NB4 (cell line): ENCODE measurements around the gene ARHGAP25.

Experiments
- MYC ChIP-seq: IDR thresholded peaks from 2 replicates; pipeline ENCODE4 v1.6.1; 2011; ENCODE audit warnings: low read depth, low read length
- POLR2A ChIP-seq: IDR thresholded peaks from 2 replicates; pipeline ENCODE4 v1.6.1; 2011; ENCODE audit warnings: mild to moderate bottlenecking; ENCODE audit not compliant: insufficient read length; ENCODE audit errors: extremely low read depth
- TF ChIP-seq, protein P1 (sequence below): IDR thresholded peaks from one replicate; pipeline ENCODE4 v1.5.1; 2012; ENCODE audit warnings: low read depth, low read length
- TF ChIP-seq, protein P2 (sequence below): IDR thresholded peaks from 2 replicates; pipeline ENCODE4 v1.6.1; 2011; ENCODE audit warnings: low read depth, low read length

DNA sequence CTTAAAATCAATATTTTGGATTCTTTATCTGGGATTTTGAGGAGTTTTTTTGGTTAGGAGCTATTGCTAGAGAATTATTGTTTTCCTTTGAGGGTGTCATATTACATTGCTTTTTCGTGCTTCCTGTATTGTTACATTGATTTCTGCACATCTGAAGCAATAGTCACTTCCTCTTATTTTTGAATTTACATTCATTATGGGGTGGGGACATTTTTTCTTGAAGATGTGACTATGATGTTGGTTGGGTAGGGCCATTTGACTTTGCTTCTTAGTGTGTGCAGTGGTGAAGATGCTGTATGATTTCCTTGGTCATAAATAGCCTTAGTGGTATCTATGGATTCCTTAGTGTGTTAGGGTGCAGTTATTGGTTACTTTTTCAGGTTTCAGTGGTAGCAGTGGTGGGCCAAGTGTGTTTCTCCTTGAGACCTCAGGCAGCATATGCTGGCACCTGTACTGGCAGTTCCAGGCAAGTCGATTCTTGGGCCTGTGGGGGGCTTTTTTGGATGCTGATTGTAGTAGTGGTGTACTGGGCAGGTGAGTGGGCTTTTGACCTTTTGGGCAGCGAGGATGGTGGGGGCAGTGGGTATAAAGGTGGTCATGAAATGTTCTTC is 61.8 kb downstream of the ARHGAP25 start:
- TF ChIP-seq, protein P1, sequence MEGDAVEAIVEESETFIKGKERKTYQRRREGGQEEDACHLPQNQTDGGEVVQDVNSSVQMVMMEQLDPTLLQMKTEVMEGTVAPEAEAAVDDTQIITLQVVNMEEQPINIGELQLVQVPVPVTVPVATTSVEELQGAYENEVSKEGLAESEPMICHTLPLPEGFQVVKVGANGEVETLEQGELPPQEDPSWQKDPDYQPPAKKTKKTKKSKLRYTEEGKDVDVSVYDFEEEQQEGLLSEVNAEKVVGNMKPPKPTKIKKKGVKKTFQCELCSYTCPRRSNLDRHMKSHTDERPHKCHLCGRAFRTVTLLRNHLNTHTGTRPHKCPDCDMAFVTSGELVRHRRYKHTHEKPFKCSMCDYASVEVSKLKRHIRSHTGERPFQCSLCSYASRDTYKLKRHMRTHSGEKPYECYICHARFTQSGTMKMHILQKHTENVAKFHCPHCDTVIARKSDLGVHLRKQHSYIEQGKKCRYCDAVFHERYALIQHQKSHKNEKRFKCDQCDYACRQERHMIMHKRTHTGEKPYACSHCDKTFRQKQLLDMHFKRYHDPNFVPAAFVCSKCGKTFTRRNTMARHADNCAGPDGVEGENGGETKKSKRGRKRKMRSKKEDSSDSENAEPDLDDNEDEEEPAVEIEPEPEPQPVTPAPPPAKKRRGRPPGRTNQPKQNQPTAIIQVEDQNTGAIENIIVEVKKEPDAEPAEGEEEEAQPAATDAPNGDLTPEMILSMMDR, result no peak
- no peak for TF ChIP-seq POLR2A
- TF ChIP-seq, protein P2, sequence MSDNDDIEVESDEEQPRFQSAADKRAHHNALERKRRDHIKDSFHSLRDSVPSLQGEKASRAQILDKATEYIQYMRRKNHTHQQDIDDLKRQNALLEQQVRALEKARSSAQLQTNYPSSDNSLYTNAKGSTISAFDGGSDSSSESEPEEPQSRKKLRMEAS, result no peak
- no peak for TF ChIP-seq MYC
